Measurements from ENCODE around the gene SDHAF2.

- TF ChIP-seq CTCF (IDR thresholded peaks at IDR 0.05) (no peak), POLR2A (IDR thresholded peaks at IDR 0.05) (no peak)
These were observed 56.2 kb downstream of the SDHAF2 start for GRCh38 chr11:61486011-61486620.

All from heart left ventricle (tissue), 13 donors.